ENCODE measurements around the gene ANKLE2.

- no peak for TF ChIP-seq CTBP1 (IDR thresholded peaks at IDR 0.05; ENCODE audit: borderline replicate concordance)
- no peak for TF ChIP-seq ELF4 (IDR thresholded peaks at IDR 0.05)
- no peak for TF ChIP-seq SP1 (IDR thresholded peaks at IDR 0.05)
- TF ChIP-seq FOXK2 (IDR thresholded peaks at IDR 0.05), result no peak
- TF ChIP-seq ARNT (IDR thresholded peaks at IDR 0.05), result no peak
- no peak for TF ChIP-seq SUZ12 (IDR thresholded peaks at IDR 0.05)
- TF ChIP-seq TARDBP (IDR thresholded peaks at IDR 0.05), result no peak
These were observed 31.9 kb downstream of the ANKLE2 start for GRCh38 chr12:132729541-132730320.
